HepG2 (cell line): ENCODE measurements around the gene CYB5B. TPM values are rescaled to one million over a fixed set of nuclear protein-coding genes. Genes with fewer than 3 reads are reported as not detected.

Experiments used
- ATAC-seq: fragments of 200-7000 bp; cut with Tn5 transposase; 3 replicates; pipeline ENCODE4 v1.9.1; 2020; ENCODE audit warnings: mild to moderate bottlenecking, moderate library complexity
- BruUV-seq: library from RNA; stranded (reverse); fragments of 400-500 nt; replicated peaks from 2 replicates; lab custom pipeline; 2021; lab: Mats Ljungman, UMichigan
- CTCF ChIA-PET: fragments of 300-600 bp; formaldehyde crosslinking; extraction: SDS; loops from one replicate; lab custom pipeline; 2021; ENCODE audit warnings: low total read pairs, inconsistent platforms, low intra/inter-chr PET ratio; lab: Yijun Ruan, JAX
- POLR2A ChIA-PET: fragments of 350-600 bp; sonication (Branson Sonifier 250); formaldehyde crosslinking; loops from one replicate; lab custom pipeline; 2020; ENCODE audit warnings: antibody characterized with exemption, inconsistent platforms; lab: Yijun Ruan, JAX
- DNase-seq: peaks from one replicate; pipeline ENCODE4 v3.0.0-alpha.2; 2015; ENCODE audit warnings: low spot score
- FAIRE-seq: peaks from 3 replicates; lab custom pipeline; 2011; peaks lifted over from hg19 to GRCh38; lab: Jason Lieb, UNC
- H2AFZ ChIP-seq: one replicate; pipeline ENCODE4 v1.6.1; 2011; ENCODE audit warnings: low read length, inconsistent platforms
- H3K27ac ChIP-seq: fragments of 300-600 bp; 3 replicates; pipeline ENCODE4 v1.8.0; 2011; ENCODE audit warnings: mixed run types, mild to moderate bottlenecking, mixed read lengths, low read length, inconsistent platforms; ENCODE audit not compliant: insufficient read depth; ENCODE audit errors: extremely low read length
- H3K27me3 ChIP-seq, 2 experiments: fragments of 200-600 bp in 1 of 2; 2 replicates in 1 of 2; 3 replicates in 1 of 2; pipeline versions ENCODE4 v1.6.0 to v1.8.0; 2011; ENCODE audit warnings: low read length in 2 of 2, mild to moderate bottlenecking in 2 of 2, moderate library complexity in 2 of 2, inconsistent platforms in 1 of 2; ENCODE audit not compliant: insufficient read depth in 2 of 2, control insufficient read depth in 1 of 2
- H3K36me3 ChIP-seq, 2 experiments: fragments of 200-600 bp in 1 of 2; replicated peaks in 1 of 2; 2 replicates in 1 of 2; 3 replicates in 1 of 2; pipeline versions ENCODE4 v1.5.1 to v1.8.0; 2011; ENCODE audit warnings: low read length in 2 of 2, inconsistent platforms in 1 of 2; ENCODE audit not compliant: insufficient read depth in 2 of 2, control insufficient read depth in 1 of 2
- H3K4me1 ChIP-seq: 2 replicates; pipeline ENCODE4 v1.5.1; 2012; ENCODE audit warnings: low read length, inconsistent platforms; ENCODE audit not compliant: insufficient read depth
- H3K4me2 ChIP-seq: 2 replicates; pipeline ENCODE4 v1.6.0; 2011; ENCODE audit warnings: low read depth, low read length, inconsistent platforms
- H3K4me3 ChIP-seq, 3 experiments: fragments of 200-600 bp in 1 of 3; sonication (generic), shearing (Covaris generic) in 1 of 3; replicated peaks in 1 of 3; 2 replicates each; pipeline ENCODE4 v1.5.1; 2011 to 2016; ENCODE audit warnings: low read length in 3 of 3, inconsistent platforms in 2 of 3, low read depth in 2 of 3, mild to moderate bottlenecking in 2 of 3, control low read depth in 1 of 3, mixed read lengths in 1 of 3; ENCODE audit not compliant: insufficient read depth in 1 of 3
- H3K79me2 ChIP-seq: one replicate; pipeline ENCODE4 v1.6.1; 2011; ENCODE audit warnings: low read length, inconsistent platforms; ENCODE audit not compliant: insufficient read depth
- H3K9ac ChIP-seq: 2 replicates; pipeline ENCODE4 v1.6.0; 2011; ENCODE audit warnings: mild to moderate bottlenecking, low read depth, low read length, inconsistent platforms; ENCODE audit not compliant: insufficient read depth
- H3K9me3 ChIP-seq: 2 replicates; pipeline ENCODE4 v1.5.1; 2012; ENCODE audit warnings: mild to moderate bottlenecking, low read length
- H4K20me1 ChIP-seq: 2 replicates; pipeline ENCODE4 v1.6.0; 2011; ENCODE audit warnings: inconsistent platforms, mild to moderate bottlenecking, low read length, moderate library complexity; ENCODE audit not compliant: insufficient read depth
- FLYWCH1 ChIP-seq: sonication (generic); formaldehyde crosslinking; IDR thresholded peaks from 2 replicates; pipeline ENCODE4 v1.8.1; 2023; ENCODE audit warnings: mild to moderate bottlenecking, missing genetic modification reagents
- NR2C2 ChIP-seq: sonication (generic); formaldehyde crosslinking; IDR thresholded peaks from 2 replicates; pipeline ENCODE4 v1.4.0; 2020; ENCODE audit warnings: missing genetic modification reagents, mild to moderate bottlenecking, moderate library complexity, borderline replicate concordance
- NRL ChIP-seq: sonication (generic); formaldehyde crosslinking; IDR thresholded peaks from 2 replicates; pipeline ENCODE4 v1.5.0; 2020; ENCODE audit warnings: missing genetic modification reagents, mild to moderate bottlenecking, moderate library complexity, borderline replicate concordance
- PPARG ChIP-seq: conservative IDR thresholded peaks from 2 replicates; pipeline ENCODE4 v1.6.1; 2016; ENCODE audit warnings: missing biosample characterization, missing genetic modification reagents
- RFXAP ChIP-seq: sonication (generic); formaldehyde crosslinking; IDR thresholded peaks from 2 replicates; pipeline ENCODE4 v1.4.0; 2020; ENCODE audit warnings: missing genetic modification reagents, borderline replicate concordance
- ZNF3 ChIP-seq: IDR thresholded peaks from 2 replicates; pipeline ENCODE4 v1.7.0; 2017; ENCODE audit warnings: inconsistent platforms
- ZNF629 ChIP-seq: sonication (generic); formaldehyde crosslinking; conservative IDR thresholded peaks from 2 replicates; pipeline ENCODE4 v1.5.0; 2020; ENCODE audit warnings: missing genetic modification reagents
- ZNF775 ChIP-seq: sonication (generic); formaldehyde crosslinking; IDR thresholded peaks from 2 replicates; pipeline ENCODE4 v1.4.0; 2020; ENCODE audit warnings: missing genetic modification reagents, mild to moderate bottlenecking, moderate library complexity, borderline replicate concordance
- WGBS: methylation state at CpG from one replicate; pipeline ENCODE4 v1.1.6; 2017; ENCODE audit warnings: low lambda C conversion rate; 5-methylcytosine and 5-hydroxymethylcytosine counted together
- in situ Hi-C: cut with HindIII; loops from 2 replicates; pipeline ENCODE4 v1.10.0; 2017; ENCODE audit warnings: low pct_unique_long_range_greater_than_20kb; ENCODE audit not compliant: extremely low pct_ligation_motif_present
- intact Hi-C: fragments of 100-400 bp; cut with micrococcal nuclease; formaldehyde crosslinking; loops from one replicate; pipeline ENCODE4 v1.10.0; 2022; ENCODE audit not compliant: unreplicated experiment
- polyA plus RNA-seq, 8 experiments: library from polyadenylated mRNA; depleted of rRNA in 3 of 8; stranded (reverse) in 7 of 8; unstranded in 1 of 8; fragments of >200 nt; fragmentation: Illumina TruSeq in 4 of 8; extraction: Trizol in 4 of 8; gene quantifications; 2 replicates each; pipeline versions ENCODE4 v1.2.1 to v1.2.3, GENCODE V29; 2011 to 2016; ENCODE audit warnings: low read depth in 4 of 8, missing spikeins in 1 of 8, mixed read lengths in 1 of 8; ENCODE audit not compliant: insufficient read depth in 1 of 8
- total RNA-seq, 5 experiments: library from RNA; depleted of rRNA; stranded (reverse); fragments of >200 nt; fragmentation: Illumina TruSeq; extraction: Trizol; gene quantifications; 2 replicates each; pipeline ENCODE4 v1.2.3, GENCODE V29; 2016; ENCODE audit warnings: low read depth in 1 of 5
- TF ChIP-seq, protein P1 (sequence below): sonication (generic); formaldehyde crosslinking; IDR thresholded peaks from 2 replicates; pipeline ENCODE4 v1.5.0; 2020; ENCODE audit warnings: mild to moderate bottlenecking, missing genetic modification reagents

CYB5B gene
- total and polyA plus RNA-seq, 2 of the 13 experiments (the other 11 are each of a cell fraction or from before 2014, with no cell fraction given): 234 to 432 TPM

DNA sequence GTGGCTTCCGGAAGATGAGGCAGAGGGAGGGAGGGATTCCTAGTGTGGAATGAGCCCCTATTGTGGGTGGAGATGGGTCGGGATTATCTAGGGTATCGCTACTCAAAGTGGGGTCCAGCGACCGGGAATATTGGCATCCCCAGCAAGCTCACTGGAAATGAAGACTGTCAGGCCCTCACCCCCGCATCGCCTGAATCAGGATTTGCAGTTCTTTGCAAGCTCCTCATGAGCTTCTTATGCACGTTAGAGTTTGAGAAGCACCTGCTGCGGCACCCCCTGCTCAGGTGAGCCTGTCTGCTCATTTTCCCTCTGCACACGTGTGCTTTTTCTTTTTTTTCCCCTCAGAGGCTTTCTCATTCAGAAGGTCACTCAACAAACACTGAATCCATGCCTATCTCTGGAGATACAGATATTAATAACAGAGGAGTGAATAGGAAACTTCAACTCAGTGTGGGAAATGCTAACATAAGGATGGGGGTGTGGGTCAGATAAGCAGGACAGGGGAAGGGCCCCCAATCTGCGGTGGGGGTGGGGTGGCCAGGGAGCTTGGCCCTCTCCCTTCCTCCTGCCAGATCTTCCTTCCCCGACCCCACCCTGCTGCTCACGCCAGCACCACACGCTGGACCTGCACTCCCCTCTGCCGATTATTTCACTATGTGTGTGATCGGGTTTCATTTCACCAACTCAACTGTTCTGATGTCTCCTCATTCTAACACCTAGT lies 73.6 kb downstream of the CYB5B start:
- CTCF ChIA-PET: no interaction called here
- in situ Hi-C loops: no loop called here

DNA sequence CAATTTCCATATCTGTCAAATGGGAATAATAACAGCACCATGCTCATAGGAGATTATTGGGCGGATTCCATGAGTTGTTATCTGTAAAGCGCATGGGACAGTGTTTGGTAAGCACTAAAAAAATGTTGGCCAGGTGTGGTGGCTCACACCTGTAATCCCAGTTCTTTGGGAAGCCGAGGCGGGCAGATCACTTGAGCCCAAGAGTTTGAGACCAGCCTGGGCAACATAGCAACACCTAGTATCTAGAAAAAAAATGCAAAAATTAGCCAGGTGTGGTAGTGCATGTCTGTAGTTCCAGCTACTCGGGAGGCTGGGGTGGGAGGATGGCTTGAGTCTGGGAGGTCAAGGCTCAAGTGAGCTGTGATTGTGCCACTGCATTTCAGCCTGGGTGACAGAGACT lies 74.5 kb downstream of the CYB5B start:
- FAIRE-seq (no peak), DNase-seq (no peak), ATAC-seq (no peak)
- no peaks in the 10 kb centered on the region for H3K36me3 ChIP-seq
- H3K4me2 ChIP-seq: no peak overlapping the region
- WGBS: 91% methylated on average over 5 of the region's 5 CpGs
- no peaks in the 10 kb centered on the region for H3K9me3 ChIP-seq
- no peaks in the 10 kb centered on the region for H3K79me2 ChIP-seq
- BruUV-seq: no TSS peak
- H3K4me3 ChIP-seq: no peak overlapping the region
- no peaks in the 10 kb centered on the region for H4K20me1 ChIP-seq
- intact Hi-C loops (no loop called here), in situ Hi-C loops (no loop called here)
- H3K9ac ChIP-seq: no peak overlapping the region
- no peak overlapping the region for H3K27ac ChIP-seq
- H3K4me1 ChIP-seq: peaks cover 82% of the 10 kb centered on the region
- ChIA-PET CTCF (no interaction called here), POLR2A (no interaction called here)
- H3K27me3 ChIP-seq: no peaks in the 10 kb centered on the region
- TF ChIP-seq, protein P1, sequence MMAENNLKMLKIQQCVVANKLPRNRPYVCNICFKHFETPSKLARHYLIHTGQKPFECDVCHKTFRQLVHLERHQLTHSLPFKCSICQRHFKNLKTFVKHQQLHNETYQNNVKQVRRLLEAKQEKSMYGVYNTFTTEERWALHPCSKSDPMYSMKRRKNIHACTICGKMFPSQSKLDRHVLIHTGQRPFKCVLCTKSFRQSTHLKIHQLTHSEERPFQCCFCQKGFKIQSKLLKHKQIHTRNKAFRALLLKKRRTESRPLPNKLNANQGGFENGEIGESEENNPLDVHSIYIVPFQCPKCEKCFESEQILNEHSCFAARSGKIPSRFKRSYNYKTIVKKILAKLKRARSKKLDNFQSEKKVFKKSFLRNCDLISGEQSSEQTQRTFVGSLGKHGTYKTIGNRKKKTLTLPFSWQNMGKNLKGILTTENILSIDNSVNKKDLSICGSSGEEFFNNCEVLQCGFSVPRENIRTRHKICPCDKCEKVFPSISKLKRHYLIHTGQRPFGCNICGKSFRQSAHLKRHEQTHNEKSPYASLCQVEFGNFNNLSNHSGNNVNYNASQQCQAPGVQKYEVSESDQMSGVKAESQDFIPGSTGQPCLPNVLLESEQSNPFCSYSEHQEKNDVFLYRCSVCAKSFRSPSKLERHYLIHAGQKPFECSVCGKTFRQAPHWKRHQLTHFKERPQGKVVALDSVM (CRISPR knock-in tag): peak; percentile 22; the same call in 1 of the 2 replicates
- TF ChIP-seq FLYWCH1 (CRISPR knock-in tag): no peak
- TF ChIP-seq ZNF629 (CRISPR knock-in tag): peak; percentile 69
- no peak for TF ChIP-seq RFXAP (CRISPR knock-in tag)
- TF ChIP-seq NR2C2: no peak
- TF ChIP-seq ZNF775: no peak
- H2AFZ ChIP-seq: no peak overlapping the region

More for the DNA sequence above, 73.6 kb downstream of the CYB5B start:
- no TSS peak for BruUV-seq
- Histone ChIP-seq H3K4me2 (peak overlapping the region; percentile 21), H3K4me3 (peak overlapping the region in 1 of 3 experiments; percentile 34; a peak in 1 of 6 replicates), H3K36me3 (no peaks in the 10 kb centered on the region), H3K27ac (no peak overlapping the region), H3K4me1 (peaks cover 78% of the 10 kb centered on the region), H2AFZ (peak overlapping the region; percentile 33), H3K79me2 (no peaks in the 10 kb centered on the region), H3K27me3 (no peaks in the 10 kb centered on the region), H4K20me1 (no peaks in the 10 kb centered on the region), H3K9me3 (no peaks in the 10 kb centered on the region), H3K9ac (no peak overlapping the region)
- POLR2A ChIA-PET: no interaction called here
- FAIRE-seq (no peak), ATAC-seq (no peak), DNase-seq (no peak)
- TF ChIP-seq ZNF3 (CRISPR knock-in tag) (peak; percentile 69; the same call in 1 of the 2 replicates), PPARG (CRISPR knock-in tag) (no peak), NRL (CRISPR knock-in tag) (0 out of 2 replicates have a peak, but pooled peaks have one; percentile 48)
- WGBS: 48% methylated on average over 16 of the region's 16 CpGs
- intact Hi-C loops: no loop called here
